ENCODE measurements around the gene RMND5B.
"Not testable (repeated sequence)": the region's sequence is repeated elsewhere in the genome, so short reads cannot be mapped to it uniquely, and the experiment has no call there.

RMND5B gene

DNA sequence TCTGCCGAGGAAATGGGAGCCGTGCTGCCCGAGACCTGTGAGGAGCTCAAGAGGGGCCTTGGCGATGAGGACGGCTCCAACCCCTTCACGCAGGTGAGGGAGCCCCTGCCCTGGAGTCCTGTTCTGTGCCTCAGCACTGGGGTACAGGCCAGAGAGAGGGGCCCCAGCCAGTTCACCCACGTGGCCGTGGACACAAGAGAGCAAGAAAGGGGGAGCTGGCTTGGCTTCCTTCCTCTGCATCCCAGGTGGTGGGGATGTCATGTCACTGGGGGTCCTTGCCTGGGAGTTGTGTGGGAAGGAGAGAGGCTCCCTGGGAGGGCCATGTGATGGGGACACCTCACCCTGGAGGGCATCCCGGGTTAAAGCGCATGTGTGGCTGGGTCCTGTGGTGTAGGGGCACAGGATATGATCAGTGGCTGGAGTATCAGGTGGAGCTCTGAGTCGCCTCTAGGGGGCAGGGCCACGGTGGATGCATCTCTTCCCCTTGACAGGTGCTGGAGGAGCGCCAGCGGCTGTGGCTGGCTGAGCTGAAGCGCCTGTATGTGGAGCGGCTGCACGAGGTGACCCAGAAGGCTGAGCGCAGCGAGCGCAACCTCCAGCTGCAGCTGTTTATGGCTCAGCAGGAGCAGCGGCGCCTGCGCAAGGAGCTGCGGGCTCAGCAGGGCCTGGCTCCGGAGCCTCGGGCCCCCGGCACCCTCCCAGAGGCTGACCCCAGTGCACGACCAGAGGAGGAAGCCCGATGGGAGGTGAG, 10.0 kb upstream of the RMND5B start:
- Histone ChIP-seq H3K9me3 (ENCODE audit: control insufficient read depth in 1 of 2, low read length in 2 of 2) (no peaks in the 10 kb centered on the region), H3K36me3 (ENCODE audit: control insufficient read depth in 1 of 2, insufficient read depth in 2 of 2, low read length in 2 of 2) (no peaks in the 10 kb centered on the region), H3K27me3 (ENCODE audit: control insufficient read depth in 1 of 2, insufficient read depth in 2 of 2, low read length in 2 of 2) (peaks cover 22 to 23% of the 10 kb centered on the region in 2 donors), H3K4me3 (ENCODE audit: low read depth in 1 of 2, low read length in 2 of 2) (peak overlapping the region; percentile 43 to 55), H3K9ac (ENCODE audit: low read depth in 1 of 2, low read length in 2 of 2) (peak overlapping the region in 1 of 2 donors; percentile 32), H3K4me1 (ENCODE audit: control insufficient read depth in 1 of 2, insufficient read depth in 2 of 2, low read length in 2 of 2) (peaks cover 10 to 20% of the 10 kb centered on the region in 2 donors), H3K27ac (ENCODE audit: low read depth, low read length) (no peak overlapping the region)

DNA sequence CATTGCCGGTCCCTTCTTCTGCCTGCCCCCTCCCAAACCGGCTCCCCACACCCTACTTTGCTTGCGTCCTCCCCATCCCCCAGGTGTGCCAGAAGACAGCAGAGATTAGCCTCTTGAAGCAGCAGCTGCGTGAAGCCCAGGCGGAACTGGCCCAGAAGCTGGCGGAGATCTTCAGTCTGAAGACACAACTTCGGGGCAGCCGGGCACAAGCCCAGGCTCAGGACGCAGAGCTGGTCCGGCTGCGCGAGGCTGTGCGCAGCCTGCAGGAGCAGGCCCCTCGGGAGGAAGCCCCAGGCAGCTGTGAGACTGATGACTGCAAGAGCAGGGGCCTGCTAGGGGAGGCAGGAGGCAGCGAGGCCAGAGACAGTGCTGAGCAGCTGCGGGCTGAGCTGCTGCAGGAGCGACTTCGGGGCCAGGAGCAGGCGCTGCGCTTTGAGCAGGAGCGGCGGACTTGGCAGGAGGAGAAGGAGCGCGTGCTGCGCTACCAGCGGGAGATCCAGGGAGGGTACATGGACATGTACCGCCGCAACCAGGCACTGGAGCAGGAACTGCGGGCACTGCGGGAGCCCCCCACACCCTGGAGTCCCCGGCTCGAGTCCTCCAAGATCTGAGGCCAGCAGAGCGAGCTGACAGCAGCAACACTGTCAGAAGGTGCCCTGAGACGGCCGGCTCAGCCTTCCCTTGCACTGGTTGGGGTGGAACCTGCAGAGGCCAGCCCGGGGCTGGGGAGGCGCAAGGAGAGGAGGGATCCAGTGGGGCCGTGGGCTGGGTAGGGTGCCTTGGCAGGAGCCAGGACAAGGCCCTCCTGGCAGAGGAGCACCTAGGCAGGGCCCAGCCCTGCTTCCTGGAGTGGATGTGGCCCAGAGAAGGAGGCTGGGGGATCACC, 9.2 kb upstream of the RMND5B start:
- peaks cover 14 to 15% of the 10 kb centered on the region in 2 donors for H3K27me3 ChIP-seq (ENCODE audit: control insufficient read depth in 1 of 2, insufficient read depth in 2 of 2, low read length in 2 of 2)
- peak overlapping the region; percentile 43 to 55 for H3K4me3 ChIP-seq (ENCODE audit: low read depth in 1 of 2, low read length in 2 of 2)
- H3K9me3 ChIP-seq (ENCODE audit: control insufficient read depth in 1 of 2, low read length in 2 of 2): no peaks in the 10 kb centered on the region
- H3K27ac ChIP-seq (ENCODE audit: low read depth, low read length): no peak overlapping the region
- H3K9ac ChIP-seq (ENCODE audit: low read depth in 1 of 2, low read length in 2 of 2): peak overlapping the region in 1 of 2 donors; percentile 32
- peaks cover 10 to 16% of the 10 kb centered on the region in 2 donors for H3K4me1 ChIP-seq (ENCODE audit: control insufficient read depth in 1 of 2, insufficient read depth in 2 of 2, low read length in 2 of 2)
- no peaks in the 10 kb centered on the region for H3K36me3 ChIP-seq (ENCODE audit: control insufficient read depth in 1 of 2, insufficient read depth in 2 of 2, low read length in 2 of 2)

DNA sequence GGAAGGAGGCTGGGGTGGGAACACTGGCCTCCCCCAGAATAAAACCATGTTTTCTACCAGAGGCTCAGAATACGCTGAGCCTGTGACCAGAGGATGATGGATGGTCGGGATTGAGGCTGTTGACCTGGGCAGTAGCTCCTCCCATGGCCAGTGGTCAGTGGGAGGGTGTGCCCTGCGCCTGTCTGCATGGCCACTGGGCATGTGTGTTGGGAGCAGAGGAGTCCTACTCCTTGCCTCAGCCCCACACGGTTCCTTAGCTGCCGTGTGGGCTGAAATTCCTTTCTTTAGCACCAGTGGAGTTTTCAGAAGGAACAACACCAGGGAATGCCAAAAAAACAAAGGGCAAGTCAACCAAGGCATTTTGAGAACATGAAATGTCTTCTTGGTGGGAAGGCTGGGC, 8.5 kb upstream of the RMND5B start:
- H3K27me3 ChIP-seq (ENCODE audit: control insufficient read depth in 1 of 2, insufficient read depth in 2 of 2, low read length in 2 of 2): peaks cover 7 to 9% of the 10 kb centered on the region in 2 donors
- H3K4me1 ChIP-seq (ENCODE audit: control insufficient read depth in 1 of 2, insufficient read depth in 2 of 2, low read length in 2 of 2): peaks cover 10 to 14% of the 10 kb centered on the region in 2 donors
- H3K9ac ChIP-seq (ENCODE audit: low read depth in 1 of 2, low read length in 2 of 2): no peak overlapping the region
- H3K4me3 ChIP-seq (ENCODE audit: low read depth in 1 of 2, low read length in 2 of 2): no peak overlapping the region
- H3K9me3 ChIP-seq (ENCODE audit: control insufficient read depth in 1 of 2, low read length in 2 of 2): no peaks in the 10 kb centered on the region
- no peaks in the 10 kb centered on the region for H3K36me3 ChIP-seq (ENCODE audit: control insufficient read depth in 1 of 2, insufficient read depth in 2 of 2, low read length in 2 of 2)
- H3K27ac ChIP-seq (ENCODE audit: low read depth, low read length): no peak overlapping the region

DNA sequence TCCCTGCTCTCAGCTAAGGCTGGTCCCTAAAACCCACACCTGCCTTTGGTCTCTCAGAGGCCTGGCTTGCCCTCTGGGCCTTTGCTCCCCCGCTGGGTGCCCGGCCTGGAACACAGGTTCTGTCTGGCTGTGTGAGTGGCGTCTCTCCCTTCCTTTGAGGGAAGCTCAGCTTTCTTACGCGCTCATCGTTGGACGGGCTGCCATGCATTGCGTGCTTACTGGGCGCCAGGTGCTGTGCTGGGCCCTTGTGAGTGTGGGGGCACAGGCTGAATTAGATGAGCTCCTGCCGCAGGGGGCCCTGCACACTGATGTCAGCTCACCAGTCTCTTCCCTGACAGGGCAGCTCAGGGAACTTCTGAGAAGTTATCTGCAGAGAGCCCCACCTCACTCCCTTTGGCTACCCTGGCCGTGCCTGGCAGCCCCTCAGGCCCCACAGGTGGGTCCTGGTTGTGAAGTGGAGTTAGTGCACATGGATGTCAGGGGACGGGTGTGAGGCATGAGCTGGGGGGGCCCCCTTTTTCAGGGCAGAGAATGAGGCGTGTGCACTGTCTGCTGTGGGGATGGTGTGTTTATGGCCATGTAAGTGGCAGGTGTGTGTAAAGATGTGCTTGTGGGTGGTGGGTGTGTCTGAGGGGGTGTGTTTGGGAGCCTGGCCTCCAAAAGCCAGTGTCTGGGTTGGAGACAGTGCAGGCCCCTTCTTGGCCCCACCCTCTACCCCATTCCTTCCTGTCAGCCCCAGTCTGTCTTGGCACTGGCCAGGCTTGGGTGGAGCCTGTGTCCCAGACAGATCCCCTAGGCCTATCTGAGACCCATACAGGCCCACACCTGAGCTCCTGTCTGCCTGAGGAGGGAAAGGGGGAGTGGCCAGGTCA, 7.5 kb upstream of the RMND5B start:
- Histone ChIP-seq H3K4me3 (ENCODE audit: low read depth in 1 of 2, low read length in 2 of 2) (no peak overlapping the region), H3K9ac (ENCODE audit: low read depth in 1 of 2, low read length in 2 of 2) (no peak overlapping the region), H3K4me1 (ENCODE audit: control insufficient read depth in 1 of 2, insufficient read depth in 2 of 2, low read length in 2 of 2) (peaks cover 10 to 14% of the 10 kb centered on the region in 2 donors), H3K36me3 (ENCODE audit: control insufficient read depth in 1 of 2, insufficient read depth in 2 of 2, low read length in 2 of 2) (no peaks in the 10 kb centered on the region), H3K9me3 (ENCODE audit: control insufficient read depth in 1 of 2, low read length in 2 of 2) (no peaks in the 10 kb centered on the region), H3K27ac (ENCODE audit: low read depth, low read length) (no peak overlapping the region), H3K27me3 (ENCODE audit: control insufficient read depth in 1 of 2, insufficient read depth in 2 of 2, low read length in 2 of 2) (peaks cover 0 to 1% of the 10 kb centered on the region in 2 donors)

DNA sequence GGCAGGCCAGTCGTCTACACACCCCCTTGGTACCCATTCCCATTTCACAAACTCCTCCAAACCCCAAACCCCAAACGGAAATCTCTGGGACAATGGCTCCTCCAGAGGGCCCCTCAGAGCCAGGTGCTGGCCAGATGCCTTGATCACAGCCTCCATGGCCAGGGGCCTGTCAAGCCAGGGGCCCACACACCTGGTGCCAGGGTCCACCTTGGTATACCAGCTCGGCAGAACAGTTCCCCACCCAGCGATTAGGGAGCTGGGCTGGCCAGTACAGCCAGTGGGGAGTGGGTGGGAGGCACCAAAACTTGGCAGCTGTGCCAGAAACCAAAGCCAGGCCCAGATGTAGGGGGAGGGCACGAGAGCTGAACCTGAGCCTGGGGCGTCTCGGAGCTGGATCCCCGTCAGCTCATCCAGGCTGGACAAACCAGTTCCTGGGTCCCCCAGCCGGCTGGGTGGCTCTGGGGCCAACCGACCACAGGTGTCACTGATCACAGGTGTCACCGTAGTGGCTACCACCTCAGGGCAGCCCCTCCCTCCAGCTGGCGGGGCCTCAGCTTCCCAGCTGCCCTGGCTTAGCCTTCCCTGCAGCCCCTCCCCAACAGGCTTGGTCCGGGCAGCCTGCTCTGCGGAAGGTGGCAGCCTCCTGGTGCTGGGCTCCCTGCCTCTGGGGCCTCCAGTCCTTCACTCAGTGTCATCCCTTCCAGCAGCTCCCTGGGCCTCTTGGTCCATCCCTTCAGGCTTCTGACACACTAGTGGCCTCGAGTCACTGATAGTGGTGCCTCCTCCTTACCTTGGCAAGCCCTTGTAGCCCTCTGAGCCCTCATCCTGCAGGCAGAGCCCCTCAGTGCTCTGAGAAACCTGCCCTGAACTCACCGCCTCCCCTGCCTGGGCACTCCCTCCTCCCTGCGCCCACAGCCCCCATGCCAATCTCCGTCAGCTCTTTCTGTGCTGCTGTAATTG, 6.6 kb upstream of the RMND5B start:
- no peaks in the 10 kb centered on the region for H3K27me3 ChIP-seq (ENCODE audit: control insufficient read depth in 1 of 2, insufficient read depth in 2 of 2, low read length in 2 of 2)
- no peak overlapping the region for H3K9ac ChIP-seq (ENCODE audit: low read depth in 1 of 2, low read length in 2 of 2)
- peaks cover 10 to 14% of the 10 kb centered on the region in 2 donors for H3K4me1 ChIP-seq (ENCODE audit: control insufficient read depth in 1 of 2, insufficient read depth in 2 of 2, low read length in 2 of 2)
- no peak overlapping the region for H3K27ac ChIP-seq (ENCODE audit: low read depth, low read length)
- H3K36me3 ChIP-seq (ENCODE audit: control insufficient read depth in 1 of 2, insufficient read depth in 2 of 2, low read length in 2 of 2): no peaks in the 10 kb centered on the region
- H3K4me3 ChIP-seq (ENCODE audit: low read depth in 1 of 2, low read length in 2 of 2): no peak overlapping the region
- no peaks in the 10 kb centered on the region for H3K9me3 ChIP-seq (ENCODE audit: control insufficient read depth in 1 of 2, low read length in 2 of 2)

DNA sequence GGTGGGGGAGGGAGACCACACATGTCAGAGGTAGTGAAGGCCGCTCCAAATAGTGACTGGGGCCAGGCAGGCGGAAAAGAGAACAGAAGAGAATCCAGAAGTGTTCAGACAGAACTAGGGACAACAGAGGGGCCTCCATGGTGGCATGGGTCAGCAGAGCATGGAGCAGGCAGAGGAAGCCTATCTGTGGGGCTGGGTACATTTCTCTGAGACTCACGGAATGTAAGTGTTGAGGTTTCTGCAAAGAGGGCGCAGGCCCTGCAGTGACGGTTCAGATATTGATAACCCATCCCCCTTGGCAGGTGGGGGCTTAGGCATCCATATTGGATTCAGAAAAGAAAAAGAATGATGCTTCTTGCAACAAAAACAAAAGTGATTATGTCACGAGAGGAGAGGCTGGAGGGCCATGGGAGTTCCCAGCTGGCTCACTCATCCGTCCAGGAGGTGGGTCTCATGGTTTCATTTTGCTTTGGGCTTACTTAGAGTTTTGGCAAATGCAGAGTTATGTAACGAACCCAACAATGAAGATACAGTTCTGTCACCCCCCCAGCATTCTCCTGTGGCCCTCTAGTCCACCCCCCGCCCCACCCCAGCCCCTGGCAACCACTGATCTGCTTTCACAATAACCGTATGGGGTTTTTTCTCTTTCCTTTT, 5.4 kb upstream of the RMND5B start:
- H3K27me3 ChIP-seq (ENCODE audit: control insufficient read depth in 1 of 2, insufficient read depth in 2 of 2, low read length in 2 of 2): no peaks in the 10 kb centered on the region
- H3K9ac ChIP-seq (ENCODE audit: low read depth in 1 of 2, low read length in 2 of 2): no peak overlapping the region
- peaks cover 10 to 14% of the 10 kb centered on the region in 2 donors for H3K4me1 ChIP-seq (ENCODE audit: control insufficient read depth in 1 of 2, insufficient read depth in 2 of 2, low read length in 2 of 2)
- H3K9me3 ChIP-seq (ENCODE audit: control insufficient read depth in 1 of 2, low read length in 2 of 2): no peaks in the 10 kb centered on the region
- H3K36me3 ChIP-seq (ENCODE audit: control insufficient read depth in 1 of 2, insufficient read depth in 2 of 2, low read length in 2 of 2): no peaks in the 10 kb centered on the region
- H3K27ac ChIP-seq (ENCODE audit: low read depth, low read length): no peak overlapping the region
- H3K4me3 ChIP-seq (ENCODE audit: low read depth in 1 of 2, low read length in 2 of 2): no peak overlapping the region

DNA sequence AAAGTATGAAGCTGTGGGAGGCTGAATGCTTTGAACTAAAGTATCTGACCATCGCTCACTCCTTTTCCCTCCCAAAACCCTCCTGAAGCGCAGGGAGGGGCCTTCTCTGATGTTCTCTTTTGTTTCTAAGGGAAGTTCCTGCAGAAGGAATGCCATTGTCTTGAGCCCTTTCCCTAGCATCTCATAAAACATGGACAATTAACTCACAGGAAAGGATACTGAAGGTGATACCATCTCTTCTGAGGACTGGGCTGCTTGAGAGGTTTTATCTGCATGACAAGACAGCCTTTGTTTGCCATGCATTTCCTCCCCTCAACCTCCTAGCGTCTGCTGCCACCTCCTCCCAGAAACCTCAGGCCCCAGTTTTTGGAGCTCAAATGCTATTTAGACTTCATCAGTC, 4.3 kb upstream of the RMND5B start:
- H3K36me3 ChIP-seq (ENCODE audit: control insufficient read depth in 1 of 2, insufficient read depth in 2 of 2, low read length in 2 of 2): no peaks in the 10 kb centered on the region
- no peak overlapping the region for H3K27ac ChIP-seq (ENCODE audit: low read depth, low read length)
- H3K9ac ChIP-seq (ENCODE audit: low read depth in 1 of 2, low read length in 2 of 2): no peak overlapping the region
- H3K27me3 ChIP-seq (ENCODE audit: control insufficient read depth in 1 of 2, insufficient read depth in 2 of 2, low read length in 2 of 2): no peaks in the 10 kb centered on the region
- H3K4me3 ChIP-seq (ENCODE audit: low read depth in 1 of 2, low read length in 2 of 2): no peak overlapping the region
- H3K4me1 ChIP-seq (ENCODE audit: control insufficient read depth in 1 of 2, insufficient read depth in 2 of 2, low read length in 2 of 2): peaks cover 6 to 8% of the 10 kb centered on the region in 2 donors
- no peaks in the 10 kb centered on the region for H3K9me3 ChIP-seq (ENCODE audit: control insufficient read depth in 1 of 2, low read length in 2 of 2)

DNA sequence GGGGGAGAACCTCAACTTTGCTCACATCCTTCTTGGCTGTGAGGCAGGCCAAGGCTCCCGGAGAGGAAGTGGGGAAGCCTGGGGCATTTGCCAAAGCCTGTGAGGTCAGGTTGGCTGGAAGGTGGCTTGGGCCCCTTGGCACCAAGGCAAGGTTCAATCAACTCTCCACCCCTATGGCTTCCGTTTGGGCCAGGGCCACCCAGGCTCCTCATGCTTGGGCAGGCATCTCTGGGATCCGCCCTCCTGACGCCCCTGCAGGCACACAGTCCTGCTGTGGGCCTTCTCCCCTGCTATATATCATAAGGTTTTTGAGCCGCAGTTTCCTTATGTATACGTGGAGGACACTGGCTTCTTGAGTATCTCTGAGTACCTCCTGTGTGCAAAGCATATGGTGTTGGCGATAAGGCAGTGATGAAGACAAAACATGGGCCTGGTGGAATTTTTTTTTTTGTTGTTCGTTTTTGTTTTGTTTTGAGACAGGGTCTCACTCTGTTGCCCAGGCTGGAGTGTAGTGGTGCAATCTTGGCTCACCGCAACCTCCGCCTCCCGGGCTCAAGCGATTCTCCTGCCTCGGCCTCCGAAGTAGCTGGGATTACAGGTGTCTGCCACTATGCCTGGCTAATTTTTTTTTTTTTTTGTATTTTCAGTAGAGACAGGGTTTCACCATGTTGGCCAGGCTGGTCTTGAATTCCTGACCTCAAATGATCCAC, 3.4 kb upstream of the RMND5B start:
- not testable (repeated sequence) for H3K36me3 ChIP-seq (ENCODE audit: control insufficient read depth in 1 of 2, insufficient read depth in 2 of 2, low read length in 2 of 2); H3K4me1 ChIP-seq (ENCODE audit: control insufficient read depth in 1 of 2, insufficient read depth in 2 of 2, low read length in 2 of 2); H3K9me3 ChIP-seq (ENCODE audit: control insufficient read depth in 1 of 2, low read length in 2 of 2); H3K4me3 ChIP-seq (ENCODE audit: low read depth in 1 of 2, low read length in 2 of 2); H3K9ac ChIP-seq (ENCODE audit: low read depth in 1 of 2, low read length in 2 of 2); H3K27ac ChIP-seq (ENCODE audit: low read depth, low read length); H3K27me3 ChIP-seq (ENCODE audit: control insufficient read depth in 1 of 2, insufficient read depth in 2 of 2, low read length in 2 of 2)

Data from duodenal mucosa (tissue), 2 donors.